NCI-H1105 (cell line): Measurements from ENCODE around the gene PCCA.

Source experiments
- DNase-seq: peaks from one replicate; lab custom pipeline; 2025; lab: John Stamatoyannopoulos, UW

PCCA gene

GRCh38 chr13:100527644-100528043 is 438.8 kb downstream of the PCCA start:
- DNase-seq, result no peak

- no peak for DNase-seq
Measured at GRCh38 chr13:100528353-100528752, 439.5 kb downstream of the PCCA start.

GRCh38 chr13:100528820-100529219 is 439.9 kb downstream of the PCCA start:
- DNase-seq, result no peak

GRCh38 chr13:100529666-100530377 is 440.9 kb downstream of the PCCA start:
- DNase-seq, result no peak

GRCh38 chr13:100530671-100531213 is 441.8 kb downstream of the PCCA start:
- peak; percentile 61 for DNase-seq

- no peak for DNase-seq
Measured at GRCh38 chr13:100532090-100532766, 443.3 kb downstream of the PCCA start.

GRCh38 chr13:100532836-100533435 is 444.0 kb downstream of the PCCA start:
- DNase-seq, result no peak

- DNase-seq, result no peak
Measured at GRCh38 chr13:100533588-100534041, 444.7 kb downstream of the PCCA start.

GRCh38 chr13:100534147-100534843 is 445.4 kb downstream of the PCCA start:
- DNase-seq, result no peak

- no peak for DNase-seq
Measured at GRCh38 chr13:100534911-100535310, 446.0 kb downstream of the PCCA start.

- no peak for DNase-seq
Measured at GRCh38 chr13:100535426-100536135, 446.7 kb downstream of the PCCA start.

- DNase-seq, result no peak
Measured at GRCh38 chr13:100536643-100537180, 447.8 kb downstream of the PCCA start.

GRCh38 chr13:100537486-100537885 is 448.6 kb downstream of the PCCA start:
- DNase-seq, result no peak

- DNase-seq, result no peak
Measured at GRCh38 chr13:100537951-100538462, 449.1 kb downstream of the PCCA start.

GRCh38 chr13:100540621-100541020 is 451.7 kb downstream of the PCCA start:
- no peak for DNase-seq

- DNase-seq, result no peak
Measured at GRCh38 chr13:100541897-100542825, 453.3 kb downstream of the PCCA start.

GRCh38 chr13:100542826-100543156 is 453.9 kb downstream of the PCCA start:
- DNase-seq, result no peak

GRCh38 chr13:100543872-100544602 is 455.1 kb downstream of the PCCA start:
- DNase-seq, result no peak
